Stimulated activated effector memory CD8-positive, alpha-beta T cell treated with anti-CD3 and anti-CD28 coated beads, Interleukin-12 subunit alpha, Interleukin-12 subunit beta, amount 100 ng/mL, for 72 hours (primary cell): ENCODE data around the gene UGT1A1.
"Not testable (repeated sequence)": the region's sequence is repeated elsewhere in the genome, so short reads cannot be mapped to it uniquely, and the experiment has no call there.

Experiments
- ATAC-seq: fragments of 150-1000 bp; cut with Tn5 transposase; 2 replicates; pipeline ENCODE4 v1.10.0; 2021
- DNase-seq, 2 donors: peaks; one replicate each; pipeline ENCODE4 v3.0.0; 2021 to 2022; ENCODE audit warnings: low spot score in 2 of 2
- H3K27ac Mint-ChIP-seq: one replicate; pipeline ENCODE4 v1.8.0; 2022; ENCODE audit warnings: mild to moderate bottlenecking, mixed read lengths
- H3K36me3 Mint-ChIP-seq: one replicate; pipeline ENCODE4 v1.8.0; 2022; ENCODE audit warnings: mild to moderate bottlenecking, mixed read lengths
- H3K4me1 Mint-ChIP-seq: one replicate; pipeline ENCODE4 v1.8.0; 2022; ENCODE audit warnings: mixed read lengths
- H3K4me3 Mint-ChIP-seq: one replicate; pipeline ENCODE4 v1.8.0; 2022; ENCODE audit warnings: mild to moderate bottlenecking, mixed read lengths
- H3K9me3 Mint-ChIP-seq: one replicate; pipeline ENCODE4 v1.8.0; 2022; ENCODE audit warnings: mixed read lengths

The UGT1A1 gene

GRCh38 chr2:233750689-233751088 is 9.4 kb upstream of the UGT1A1 start:
- DNase-seq, H3K36me3 Mint-ChIP-seq, H3K4me3 Mint-ChIP-seq, H3K4me1 Mint-ChIP-seq, ATAC-seq, H3K27ac Mint-ChIP-seq: not testable (repeated sequence)
- peaks cover 11% of the 10 kb centered on the region for H3K9me3 Mint-ChIP-seq

GRCh38 chr2:233751212-233752009 is 8.7 kb upstream of the UGT1A1 start:
- peaks cover 11% of the 10 kb centered on the region for H3K9me3 Mint-ChIP-seq
- H3K36me3 Mint-ChIP-seq, H3K27ac Mint-ChIP-seq, ATAC-seq, DNase-seq, H3K4me3 Mint-ChIP-seq, H3K4me1 Mint-ChIP-seq: not testable (repeated sequence)

- ATAC-seq: no peak
- H3K4me1 Mint-ChIP-seq: no peaks in the 10 kb centered on the region
- H3K27ac Mint-ChIP-seq: no peak overlapping the region
- no peak overlapping the region for H3K4me3 Mint-ChIP-seq
- DNase-seq: no peak
- peaks cover 7% of the 10 kb centered on the region for H3K9me3 Mint-ChIP-seq
- H3K36me3 Mint-ChIP-seq: no peaks in the 10 kb centered on the region
These were observed 5.0 kb upstream of the UGT1A1 start for GRCh38 chr2:233754872-233755611.

GRCh38 chr2:233756429-233757081 is 3.5 kb upstream of the UGT1A1 start:
- Mint-ChIP-seq H3K4me3 (no peak overlapping the region), H3K9me3 (peaks cover 2% of the 10 kb centered on the region), H3K27ac (no peak overlapping the region), H3K36me3 (no peaks in the 10 kb centered on the region), H3K4me1 (no peaks in the 10 kb centered on the region)
- no peak for ATAC-seq
- DNase-seq: no peak

- DNase-seq (no peak), ATAC-seq (no peak)
- no peaks in the 10 kb centered on the region for H3K4me1 Mint-ChIP-seq
- H3K36me3 Mint-ChIP-seq: no peaks in the 10 kb centered on the region
- no peak overlapping the region for H3K4me3 Mint-ChIP-seq
- H3K9me3 Mint-ChIP-seq: no peaks in the 10 kb centered on the region
- H3K27ac Mint-ChIP-seq: no peak overlapping the region
These were observed 1.9 kb upstream of the UGT1A1 start for GRCh38 chr2:233758141-233758540.

- Mint-ChIP-seq H3K36me3 (no peaks in the 10 kb centered on the region), H3K4me1 (no peaks in the 10 kb centered on the region), H3K9me3 (no peaks in the 10 kb centered on the region), H3K4me3 (no peak overlapping the region), H3K27ac (no peak overlapping the region)
- ATAC-seq (no peak), DNase-seq (no peak)
These were observed 1.2 kb upstream of the UGT1A1 start for GRCh38 chr2:233758849-233759248.

GRCh38 chr2:233761040-233761769 is 1.1 kb downstream of the UGT1A1 start:
- ATAC-seq: no peak
- H3K9me3 Mint-ChIP-seq: no peaks in the 10 kb centered on the region
- no peaks in the 10 kb centered on the region for H3K36me3 Mint-ChIP-seq
- H3K4me3 Mint-ChIP-seq: no peak overlapping the region
- no peak overlapping the region for H3K27ac Mint-ChIP-seq
- DNase-seq: no peak
- H3K4me1 Mint-ChIP-seq: no peaks in the 10 kb centered on the region

GRCh38 chr2:233764264-233764663 is 4.2 kb downstream of the UGT1A1 start:
- no peaks in the 10 kb centered on the region for H3K9me3 Mint-ChIP-seq
- ATAC-seq (no peak), DNase-seq (no peak)
- no peak overlapping the region for H3K27ac Mint-ChIP-seq
- no peak overlapping the region for H3K4me3 Mint-ChIP-seq
- no peaks in the 10 kb centered on the region for H3K4me1 Mint-ChIP-seq
- H3K36me3 Mint-ChIP-seq: no peaks in the 10 kb centered on the region

GRCh38 chr2:233764761-233765160 is 4.7 kb downstream of the UGT1A1 start:
- DNase-seq: no peak
- no peak for ATAC-seq
- Mint-ChIP-seq H3K4me1 (no peaks in the 10 kb centered on the region), H3K36me3 (no peaks in the 10 kb centered on the region), H3K27ac (no peak overlapping the region), H3K9me3 (no peaks in the 10 kb centered on the region), H3K4me3 (no peak overlapping the region)

GRCh38 chr2:233766416-233766815 is 6.3 kb downstream of the UGT1A1 start:
- H3K27ac Mint-ChIP-seq: no peak overlapping the region
- no peaks in the 10 kb centered on the region for H3K4me1 Mint-ChIP-seq
- H3K9me3 Mint-ChIP-seq: no peaks in the 10 kb centered on the region
- no peaks in the 10 kb centered on the region for H3K36me3 Mint-ChIP-seq
- ATAC-seq (no peak), DNase-seq (no peak)
- no peak overlapping the region for H3K4me3 Mint-ChIP-seq

- Mint-ChIP-seq H3K4me3 (no peak overlapping the region), H3K36me3 (no peaks in the 10 kb centered on the region), H3K9me3 (no peaks in the 10 kb centered on the region), H3K27ac (no peak overlapping the region), H3K4me1 (no peaks in the 10 kb centered on the region)
- no peak for DNase-seq
- no peak for ATAC-seq
These were observed 8.0 kb downstream of the UGT1A1 start for GRCh38 chr2:233768076-233768475.

GRCh38 chr2:233769260-233769659 is 9.2 kb downstream of the UGT1A1 start:
- Mint-ChIP-seq H3K4me1 (no peaks in the 10 kb centered on the region), H3K4me3 (no peak overlapping the region), H3K27ac (no peak overlapping the region), H3K36me3 (no peaks in the 10 kb centered on the region), H3K9me3 (no peaks in the 10 kb centered on the region)
- ATAC-seq: no peak
- no peak for DNase-seq

- Mint-ChIP-seq H3K9me3 (peaks cover 10% of the 10 kb centered on the region), H3K36me3 (no peaks in the 10 kb centered on the region), H3K4me3 (no peak overlapping the region), H3K27ac (no peak overlapping the region), H3K4me1 (no peaks in the 10 kb centered on the region)
- ATAC-seq (no peak), DNase-seq (no peak)
These were observed 12.1 kb downstream of the UGT1A1 start for GRCh38 chr2:233772153-233772552.

- DNase-seq: no peak
- Mint-ChIP-seq H3K36me3 (no peaks in the 10 kb centered on the region), H3K4me1 (no peaks in the 10 kb centered on the region), H3K9me3 (peaks cover 11% of the 10 kb centered on the region), H3K27ac (no peak overlapping the region), H3K4me3 (no peak overlapping the region)
- no peak for ATAC-seq
These were observed 12.5 kb downstream of the UGT1A1 start for GRCh38 chr2:233772583-233772982.

GRCh38 chr2:233773854-233774253 is 13.8 kb downstream of the UGT1A1 start:
- no peak overlapping the region for H3K4me3 Mint-ChIP-seq
- H3K9me3 Mint-ChIP-seq: peaks cover 11% of the 10 kb centered on the region
- no peaks in the 10 kb centered on the region for H3K4me1 Mint-ChIP-seq
- H3K36me3 Mint-ChIP-seq: no peaks in the 10 kb centered on the region
- ATAC-seq: no peak
- no peak overlapping the region for H3K27ac Mint-ChIP-seq
- DNase-seq: no peak
